ENCODE measurements around the gene BEND6.
A peak's percentile ranks its signal among the peaks of the same experiment; 100 is the strongest.

BEND6 gene

DNA sequence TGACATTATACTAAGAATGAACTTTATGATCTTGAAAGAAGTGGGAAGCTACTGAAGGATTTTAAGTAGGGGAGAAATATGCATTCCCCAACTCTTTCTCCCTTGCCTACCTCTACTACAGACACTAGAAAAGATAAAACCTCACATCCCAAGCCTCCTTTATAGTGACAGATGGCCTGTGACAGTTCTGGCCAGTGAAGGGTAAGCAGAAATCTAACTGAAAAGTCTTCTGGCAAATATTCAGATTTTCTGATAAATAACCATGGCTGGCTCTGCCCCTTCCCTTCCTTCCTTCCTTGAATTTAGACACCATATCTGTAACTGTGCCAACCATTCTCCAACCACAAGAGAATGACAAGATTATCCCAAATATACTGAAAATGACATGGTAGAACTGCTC, 10.2 kb upstream of the BEND6 start:
- peak; percentile 24 for DNase-seq

GRCh38 chr6:56946368-56946767, 8.5 kb upstream of the BEND6 start:
- no peak for DNase-seq

GRCh38 chr6:56947924-56948323, 7.0 kb upstream of the BEND6 start:
- no peak for DNase-seq

DNA sequence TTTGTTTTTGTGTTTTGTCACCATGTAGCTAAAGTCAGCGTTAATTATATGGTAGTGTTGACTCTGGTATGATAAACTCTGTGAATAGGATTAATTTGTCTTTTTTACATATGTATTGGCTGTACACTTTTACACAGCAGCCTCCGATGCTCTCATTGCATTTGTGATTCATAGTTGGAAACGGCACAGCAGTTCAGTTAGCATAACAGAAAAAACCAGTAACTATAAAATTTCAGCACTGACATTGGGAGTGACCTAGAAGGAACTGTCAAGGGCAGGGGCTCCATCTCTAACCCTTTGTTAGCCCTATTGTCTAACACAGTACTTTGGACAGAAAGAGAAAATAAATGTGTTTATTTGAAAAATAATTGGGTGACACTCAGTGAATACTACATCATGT, 5.6 kb upstream of the BEND6 start:
- no peak for DNase-seq

DNA sequence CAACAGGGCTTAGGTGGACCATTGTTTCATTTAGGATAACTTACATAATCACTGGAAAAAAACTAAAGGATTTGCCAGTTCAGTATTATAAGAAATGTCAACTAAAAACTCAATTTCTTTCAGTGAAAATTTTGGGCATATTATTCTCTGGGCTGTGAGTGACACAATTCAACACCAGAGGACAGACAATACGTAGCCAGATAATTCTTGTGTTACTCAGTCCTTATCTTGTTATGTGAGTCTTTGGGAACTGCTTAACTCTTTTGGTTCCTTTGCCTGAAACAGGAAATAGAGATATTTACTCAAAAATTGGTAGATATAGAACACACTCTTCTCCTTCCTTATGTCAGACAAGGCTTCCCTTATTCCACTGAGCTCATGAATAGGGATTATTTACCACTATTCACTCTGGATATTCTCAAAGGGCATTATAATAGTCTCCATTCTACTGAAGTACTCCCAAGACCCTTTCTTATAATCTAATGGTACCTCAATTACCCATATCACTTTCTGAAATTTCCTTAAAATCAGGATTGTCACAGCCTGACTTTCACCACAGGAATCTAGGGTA, 4.9 kb upstream of the BEND6 start:
- DNase-seq, result peak; percentile 43

DNA sequence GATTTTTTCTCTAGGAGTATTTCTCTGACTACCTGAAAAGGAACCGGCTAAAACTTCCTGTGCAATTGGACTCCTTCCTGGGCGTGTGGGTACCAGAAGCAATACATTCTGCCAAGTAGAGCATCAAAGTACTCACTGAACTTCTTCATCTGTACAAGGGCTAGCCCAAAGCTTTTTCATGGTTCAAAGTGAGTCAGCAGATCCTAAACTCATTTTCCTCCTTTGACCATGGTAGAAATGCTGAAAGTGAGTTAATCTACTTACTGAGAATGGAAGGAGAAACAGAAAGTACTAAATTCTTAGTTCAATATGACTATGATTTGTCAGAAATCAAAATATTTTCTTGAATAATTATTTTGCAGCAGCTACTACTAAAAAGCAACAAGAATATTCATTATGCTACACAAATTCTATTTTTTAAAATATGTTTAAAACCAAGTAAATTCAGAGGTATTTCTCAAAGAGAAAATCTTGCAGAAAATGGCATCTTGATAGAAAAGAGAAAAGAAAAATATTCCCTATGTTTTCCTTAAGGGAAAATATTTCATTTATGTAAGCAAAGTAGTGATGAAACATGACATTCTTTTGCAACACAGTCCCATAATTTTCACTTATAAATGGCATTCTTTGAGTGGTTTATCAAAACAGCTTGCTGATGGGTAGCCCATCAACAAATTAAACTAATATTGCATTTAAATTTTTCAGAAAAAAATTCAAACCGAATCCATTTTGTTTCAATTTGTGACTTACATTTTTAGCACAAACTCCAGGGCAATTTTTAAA, 3.7 kb upstream of the BEND6 start:
- DNase-seq, result peak; percentile 40

GRCh38 chr6:56953597-56954402, 1.1 kb upstream of the BEND6 start:
- peak; percentile 37 for DNase-seq

DNA sequence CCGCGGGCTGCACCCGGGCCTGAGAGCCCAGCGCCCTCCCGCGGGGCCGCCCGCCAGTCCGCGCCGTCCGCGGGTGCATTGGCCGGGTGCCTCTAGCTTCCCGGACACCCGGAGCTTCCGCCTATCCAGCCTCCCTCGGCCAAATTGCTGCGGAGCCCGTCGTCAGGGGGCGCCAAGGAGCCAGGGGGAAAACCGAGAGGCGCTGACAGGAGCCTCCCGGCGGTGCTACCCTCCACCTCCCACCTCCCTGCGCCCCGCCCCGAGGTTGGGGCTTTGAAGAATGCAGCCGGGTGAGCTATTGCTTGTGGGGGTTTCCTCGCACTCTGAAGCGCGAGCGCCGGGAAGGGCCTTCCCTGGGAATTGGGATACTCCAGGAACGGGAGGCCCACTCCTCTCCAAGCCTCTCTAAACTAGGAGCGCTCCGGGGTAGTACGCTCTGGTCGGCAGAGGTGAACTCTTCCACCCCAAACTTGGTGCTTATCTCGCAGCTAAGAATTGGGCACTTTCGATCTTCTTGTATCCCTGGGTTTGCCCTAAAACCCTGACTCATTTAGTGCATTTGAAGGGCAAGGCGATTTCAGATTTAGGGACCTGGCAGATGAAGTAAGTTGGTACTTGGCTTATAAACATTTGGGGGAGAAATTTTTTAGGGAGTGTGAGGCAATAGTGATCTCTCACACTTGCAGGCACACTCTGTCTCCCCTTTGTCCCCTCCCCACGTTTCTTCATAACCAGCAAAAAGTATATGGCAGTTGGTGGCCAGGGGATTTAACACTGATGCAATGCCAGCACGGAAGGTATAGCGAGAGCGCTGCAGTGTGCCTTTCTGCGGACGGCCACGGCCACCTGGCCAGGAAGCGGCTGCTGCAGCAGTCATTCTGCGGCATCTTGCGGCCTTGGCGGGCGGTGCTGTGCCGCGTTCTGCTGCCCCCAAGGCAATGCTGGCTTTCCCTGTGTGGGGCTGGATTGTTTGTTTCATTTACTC, 556 bp downstream of the BEND6 start:
- DNase-seq, result peak; percentile 96

GRCh38 chr6:56956491-56956890, 1.6 kb downstream of the BEND6 start:
- no peak for DNase-seq

GRCh38 chr6:56957856-56958255, 2.9 kb downstream of the BEND6 start:
- no peak for DNase-seq

GRCh38 chr6:56958481-56958880, 3.6 kb downstream of the BEND6 start:
- no peak for DNase-seq

DNA sequence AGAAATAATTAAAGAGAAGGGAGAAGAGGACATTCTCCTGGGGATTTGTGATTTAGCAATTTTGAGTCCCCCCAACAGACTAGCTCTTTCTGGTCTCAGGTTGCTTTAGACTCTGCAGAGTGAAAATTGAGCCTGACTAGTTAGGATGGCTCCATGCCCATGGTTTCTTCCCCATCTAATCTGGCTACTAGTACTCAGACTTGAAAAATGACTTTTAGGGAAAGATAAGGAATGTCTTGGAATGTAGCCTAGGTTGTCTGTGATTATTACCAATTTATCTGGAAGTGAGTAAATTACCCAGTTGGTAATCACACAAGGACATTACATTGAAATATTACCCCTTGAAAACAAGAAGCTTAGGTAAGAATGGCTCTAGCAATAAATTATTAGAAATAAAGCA, 4.2 kb downstream of the BEND6 start:
- DNase-seq, result no peak

GRCh38 chr6:56959938-56960337, 5.0 kb downstream of the BEND6 start:
- no peak for DNase-seq

DNA sequence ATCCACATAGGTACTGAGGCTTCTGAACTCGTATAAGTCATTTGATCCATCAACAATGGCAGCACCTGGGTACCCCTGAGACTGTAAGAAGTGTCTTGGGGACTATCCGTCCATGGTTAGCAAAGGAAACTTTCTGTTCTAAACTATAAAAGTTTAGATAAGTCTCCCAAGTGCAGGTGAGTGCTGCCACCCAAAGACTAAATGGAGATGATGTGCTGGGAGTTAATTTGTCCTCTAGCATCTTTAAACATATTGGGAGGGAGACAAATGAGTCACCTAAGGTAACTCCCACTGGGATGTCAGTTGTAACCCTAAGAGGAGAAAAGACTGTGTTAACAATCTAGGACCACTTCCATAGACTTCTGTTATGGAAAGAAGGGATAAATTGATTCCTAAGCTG, 6.2 kb downstream of the BEND6 start:
- peak; percentile 17 for DNase-seq

DNA sequence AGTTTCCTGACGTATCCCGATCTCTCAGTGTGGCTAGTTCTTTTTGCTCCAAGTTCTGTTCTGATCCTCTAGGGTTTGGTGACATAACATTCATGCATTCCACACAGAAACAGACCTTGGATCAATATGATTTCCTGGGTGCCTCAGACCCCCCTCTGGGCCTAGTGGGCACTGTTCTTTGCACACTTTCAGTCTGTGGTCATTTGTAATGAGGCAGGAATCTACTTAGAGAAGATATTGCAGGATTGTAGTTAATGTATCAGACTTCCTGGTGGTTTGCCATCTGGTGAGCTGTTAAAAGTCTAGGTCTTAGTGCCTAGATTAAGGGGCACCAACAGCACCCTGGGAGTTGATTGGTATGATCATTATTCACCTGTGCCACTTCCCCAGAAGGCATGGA, 7.5 kb downstream of the BEND6 start:
- no peak for DNase-seq

DNA sequence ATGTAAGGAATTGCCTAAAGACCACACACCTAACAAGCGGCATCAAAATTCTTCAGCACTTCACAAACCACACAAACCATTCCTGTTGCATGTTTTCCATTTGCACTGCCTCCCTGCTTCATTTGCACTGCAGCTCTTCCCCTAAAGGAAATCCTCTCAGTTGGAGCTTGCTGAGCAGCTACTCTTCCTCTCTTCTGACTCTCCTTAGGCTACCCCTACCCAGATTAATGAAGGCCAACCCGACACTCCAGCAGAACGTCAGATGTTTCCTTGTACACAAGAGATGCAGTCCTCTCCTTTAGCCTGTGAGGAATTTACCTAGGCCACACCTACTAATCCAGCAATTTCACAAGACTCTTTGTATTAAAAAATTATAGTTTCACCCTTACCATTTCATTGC, 8.1 kb downstream of the BEND6 start:
- no peak for DNase-seq

GRCh38 chr6:56963793-56964192, 8.9 kb downstream of the BEND6 start:
- no peak for DNase-seq

DNA sequence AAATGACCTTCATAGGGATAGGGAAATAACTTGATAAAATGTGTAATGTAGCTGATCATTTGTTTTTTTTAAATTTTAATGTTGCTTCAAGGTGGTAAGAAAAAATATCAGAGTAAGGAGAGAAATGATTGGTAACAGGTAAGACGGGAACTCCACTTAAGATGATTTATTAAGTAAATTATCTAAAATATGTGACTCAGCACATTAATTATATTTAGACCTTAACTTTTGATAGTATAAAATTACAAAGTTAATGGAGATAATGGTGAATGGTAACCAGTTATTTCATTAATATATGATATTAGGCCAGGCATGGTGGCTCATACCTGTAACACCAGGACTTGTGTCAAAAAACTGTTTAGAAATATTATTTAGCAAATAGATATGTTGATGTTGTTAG, 10.2 kb downstream of the BEND6 start:
- no peak for DNase-seq

DNA sequence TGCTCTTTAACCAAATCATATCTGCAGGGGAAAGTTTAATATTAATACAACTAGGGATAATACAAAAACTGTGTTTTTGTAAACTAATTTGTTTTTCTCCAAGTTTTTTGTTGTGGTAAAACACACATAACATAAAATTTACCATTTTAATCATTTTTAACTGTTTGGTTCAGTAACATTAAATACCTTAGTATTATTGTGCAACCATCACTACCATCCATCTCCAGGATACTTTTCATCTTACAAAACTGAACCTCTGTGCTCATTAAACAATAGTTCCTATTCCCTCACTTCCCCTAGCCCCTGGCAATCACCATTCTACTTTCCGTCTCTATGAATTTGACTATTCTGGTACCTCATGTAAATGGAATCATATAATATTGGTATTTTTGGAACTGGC, 15.9 kb downstream of the BEND6 start:
- no peak for DNase-seq

- DNase-seq, result no peak
Observed at GRCh38 chr6:56977192-56977591, 22.3 kb downstream of the BEND6 start.

DNA sequence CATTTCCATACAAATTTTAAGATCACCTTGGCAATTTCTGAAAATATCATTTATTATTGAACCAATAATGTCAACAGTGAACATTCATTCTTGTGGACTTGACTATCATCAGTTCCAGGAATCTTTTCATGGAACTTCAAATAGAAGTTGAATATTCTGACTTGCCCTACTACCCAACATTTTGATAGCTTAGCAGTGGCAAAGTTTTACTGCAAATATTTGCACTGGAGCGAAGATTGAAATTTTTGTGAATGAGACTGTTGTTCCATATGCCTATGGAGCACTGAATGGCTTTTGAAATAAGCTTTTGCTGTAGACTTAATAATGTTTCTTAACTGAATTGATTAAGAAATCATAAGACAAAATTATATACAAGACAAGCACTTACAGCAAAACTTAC, 23.6 kb downstream of the BEND6 start:
- no peak for DNase-seq

DNA sequence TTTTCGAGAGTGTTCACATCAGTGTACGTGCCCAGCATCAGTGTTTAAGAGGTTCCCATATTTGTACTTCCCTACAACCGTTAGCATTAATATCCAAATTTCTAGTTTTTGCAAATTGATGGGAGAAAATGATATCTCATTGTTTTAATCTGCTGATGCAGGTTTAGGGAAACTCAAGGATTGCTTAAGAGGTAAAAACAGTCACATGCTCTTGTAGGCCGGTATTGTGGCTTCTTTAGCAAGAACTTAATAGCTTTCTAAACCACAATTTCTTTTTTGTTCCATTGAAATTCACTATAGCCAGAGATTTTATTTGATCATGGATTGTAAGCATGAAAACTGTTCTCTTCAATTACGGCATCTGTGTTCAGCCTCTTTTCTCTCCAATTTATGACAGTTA, 29.5 kb downstream of the BEND6 start:
- peak; percentile 74 for DNase-seq

DNA sequence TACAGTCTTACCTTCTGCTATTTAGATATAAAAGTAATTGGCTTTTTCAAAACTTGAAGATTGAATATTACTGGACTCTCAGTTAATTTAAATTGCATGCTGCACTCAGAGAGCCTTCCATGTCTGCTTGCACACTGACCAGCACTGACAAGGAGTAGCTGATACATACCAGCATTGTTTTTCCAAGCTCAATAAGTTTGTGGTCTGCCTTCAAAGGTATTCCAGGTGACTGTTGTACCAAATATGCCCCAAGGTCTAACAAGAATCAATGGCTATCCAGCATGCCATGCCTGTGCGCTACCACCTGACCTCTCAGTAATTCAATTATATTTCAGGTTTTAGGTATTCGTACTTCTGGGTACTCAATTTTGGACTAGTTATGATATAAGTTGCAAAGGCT, 30.0 kb downstream of the BEND6 start:
- no peak for DNase-seq

Measured in hematopoietic multipotent progenitor cell treated with erythropoietin and hydrocortisone succinate and interleukin-3 and kit ligand, for 4 days (in vitro differentiated cells).